HG03159 (cell line): ENCODE results near the gene PGM5.
A peak's percentile ranks its signal among the peaks of the same experiment; 100 is the strongest.

Experiments
- ATAC-seq: cut with Tn5 transposase; IDR thresholded peaks from one replicate; pipeline ENCODE4 v1.9.1; 2021; ENCODE audit warnings: mild to moderate bottlenecking, moderate library complexity; ENCODE audit not compliant: unreplicated experiment

Gene PGM5

DNA sequence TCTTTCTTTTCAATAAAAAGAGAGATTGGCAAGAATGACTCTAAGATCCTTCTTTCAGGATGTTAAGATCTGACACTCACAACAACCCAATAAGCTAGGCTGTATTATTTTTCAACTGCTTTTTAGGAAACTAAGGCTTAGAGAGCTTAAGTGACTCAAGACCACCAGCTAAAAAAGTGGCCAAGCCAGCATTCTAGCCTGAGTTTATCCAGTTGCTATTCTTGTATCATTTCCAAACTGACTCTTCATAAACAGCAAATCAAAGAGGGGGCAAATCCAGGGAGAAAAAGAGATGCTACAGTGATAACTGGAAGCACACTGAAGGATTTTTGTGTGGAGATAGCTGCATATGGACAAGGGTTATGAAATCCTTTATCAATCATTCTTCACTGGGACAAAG, 137.1 kb downstream of the PGM5 start:
- no peak for ATAC-seq

DNA sequence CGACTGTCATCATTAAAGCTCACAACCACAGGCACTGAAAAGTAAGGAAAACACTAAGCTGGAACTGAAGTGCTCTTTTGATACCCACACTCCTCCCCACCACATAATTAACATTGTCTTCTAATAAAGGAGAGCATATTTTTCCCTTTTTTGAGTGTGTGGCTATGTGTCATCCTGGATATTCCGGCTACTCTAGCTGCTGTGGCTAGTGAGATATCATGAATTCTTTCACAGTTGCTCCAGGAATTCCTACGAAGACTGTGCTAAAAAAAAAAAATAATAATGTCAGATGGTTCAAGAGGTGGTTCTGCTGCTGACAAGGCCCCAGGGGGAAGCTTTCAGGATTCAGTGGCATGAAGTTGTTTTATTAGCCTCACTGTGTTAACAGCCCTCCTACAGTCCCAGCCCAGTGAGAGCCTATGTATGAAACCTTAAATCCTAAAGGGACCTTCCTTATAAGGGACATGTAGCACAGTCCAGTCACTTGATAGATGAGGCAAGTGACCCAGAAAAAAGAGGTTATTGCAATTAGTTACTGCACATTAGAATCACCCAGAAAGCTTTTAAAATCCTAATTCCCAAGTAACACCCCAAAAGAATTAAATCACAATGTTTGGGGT, 137.7 kb downstream of the PGM5 start:
- ATAC-seq, result no peak

DNA sequence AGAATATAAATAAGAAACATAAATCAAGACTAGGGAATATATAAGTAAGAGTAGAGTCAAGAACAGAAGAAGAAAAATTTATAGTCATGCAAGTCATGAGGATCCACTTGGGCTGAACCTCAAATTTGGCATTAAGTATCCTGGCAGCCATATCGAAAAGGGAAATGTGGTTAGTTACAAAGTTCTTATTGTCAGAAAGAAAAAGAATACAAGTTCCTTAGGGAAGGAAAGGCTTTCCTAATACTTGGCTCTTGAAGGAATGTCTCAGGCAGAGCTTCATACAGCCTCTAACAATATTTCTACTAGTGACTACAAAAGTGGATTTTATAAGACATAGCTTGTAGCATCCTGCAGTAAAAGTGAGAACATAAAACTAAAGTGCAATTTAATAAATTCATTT, 138.8 kb downstream of the PGM5 start:
- ATAC-seq, result no peak

DNA sequence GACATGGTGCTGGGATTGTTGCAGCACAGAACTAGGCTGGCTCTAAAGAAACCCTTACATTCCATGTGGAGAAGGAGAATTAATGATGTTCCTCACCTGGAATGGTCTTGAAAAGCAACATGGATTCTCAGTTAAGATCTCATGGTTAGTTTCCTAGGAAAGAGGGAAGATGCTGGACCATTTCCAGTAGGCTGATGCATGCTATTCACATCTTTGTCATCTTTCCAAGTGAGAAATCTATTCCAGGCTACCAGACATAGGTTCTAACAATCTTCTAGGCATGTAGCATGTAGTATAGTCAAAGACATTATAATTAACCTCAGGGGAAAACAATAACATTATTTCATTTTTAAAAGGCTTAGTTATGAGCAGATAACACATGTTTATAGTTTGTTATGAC, 139.9 kb downstream of the PGM5 start:
- ATAC-seq, result no peak

DNA sequence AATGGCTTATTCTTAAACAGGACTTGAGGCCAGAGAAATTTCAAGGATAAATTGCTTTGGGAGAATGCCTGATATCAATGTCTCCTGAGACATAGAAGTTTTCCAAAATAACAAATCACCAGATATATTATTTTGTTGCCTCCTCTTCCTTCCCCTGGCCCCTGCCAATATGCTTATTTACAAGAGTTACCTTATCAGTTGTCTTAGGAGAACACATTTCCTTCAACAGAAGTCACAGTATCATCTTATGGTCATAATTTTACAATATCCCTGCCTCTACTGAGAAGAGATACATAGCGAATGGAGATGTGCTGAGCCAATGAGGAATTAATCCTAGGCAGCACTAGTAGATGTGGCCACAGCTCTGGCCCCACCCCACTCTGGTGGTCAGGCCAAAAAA, 141.2 kb downstream of the PGM5 start:
- no peak for ATAC-seq

DNA sequence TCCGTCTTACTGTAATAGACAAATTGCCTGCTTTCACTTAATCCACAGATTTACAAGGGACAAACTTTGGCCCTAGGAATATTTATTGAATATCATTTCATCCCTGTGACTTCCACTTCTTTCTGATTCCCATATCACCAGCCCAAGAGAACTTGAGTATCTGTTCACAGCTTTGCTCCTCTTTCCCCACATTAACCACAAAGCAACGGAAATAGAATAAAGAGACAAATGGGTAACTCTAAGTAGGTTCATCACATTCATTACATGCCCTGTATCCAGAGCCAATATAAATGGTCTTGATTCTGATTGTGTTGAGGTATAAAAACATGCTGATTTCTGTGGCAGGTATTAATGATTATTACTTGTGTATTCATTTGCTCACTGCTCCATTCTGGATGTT, 142.4 kb downstream of the PGM5 start:
- no peak for ATAC-seq

DNA sequence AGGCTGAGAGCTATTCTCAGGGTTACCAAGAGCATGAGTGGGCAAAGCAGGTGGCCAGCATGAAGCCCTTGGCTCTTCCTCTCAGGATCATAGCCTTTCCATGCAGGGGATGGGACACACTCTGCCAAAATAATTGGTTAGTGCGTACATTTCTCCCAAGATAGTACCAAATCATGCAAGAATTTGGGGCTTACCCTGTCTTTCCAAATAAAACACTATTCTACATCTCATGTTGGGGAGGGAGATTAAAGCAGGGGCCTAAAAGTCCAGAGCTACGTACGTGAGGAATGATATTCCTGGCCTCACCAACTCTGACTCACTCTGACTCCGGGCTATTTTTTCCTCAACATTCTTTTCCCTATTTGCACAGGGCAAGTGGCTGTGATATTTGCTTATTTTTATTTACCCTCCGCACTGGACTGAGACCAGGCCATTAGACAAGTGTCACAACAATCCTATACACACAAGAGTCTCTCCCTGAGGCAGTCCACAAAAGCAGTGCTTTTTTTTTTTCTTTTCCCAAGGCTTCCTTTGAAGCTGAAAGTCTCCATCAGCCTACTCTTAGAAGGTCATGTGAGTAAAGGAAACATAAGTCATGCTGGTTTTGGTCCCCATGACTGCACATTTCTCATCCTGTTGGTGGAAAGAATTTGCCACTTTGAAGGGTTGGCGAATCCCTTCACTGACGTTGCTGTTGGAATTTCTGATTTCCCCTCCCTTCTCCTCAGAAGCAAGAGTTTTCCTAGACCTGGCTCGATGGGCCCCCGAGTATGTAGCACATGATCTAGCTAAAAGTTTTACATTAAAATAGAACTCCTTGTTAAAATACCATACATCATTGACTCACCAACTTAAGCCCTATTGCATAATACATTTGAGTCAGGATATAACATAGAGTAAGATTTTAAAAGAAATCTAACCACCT, 144.3 kb downstream of the PGM5 start:
- ATAC-seq, result no peak

DNA sequence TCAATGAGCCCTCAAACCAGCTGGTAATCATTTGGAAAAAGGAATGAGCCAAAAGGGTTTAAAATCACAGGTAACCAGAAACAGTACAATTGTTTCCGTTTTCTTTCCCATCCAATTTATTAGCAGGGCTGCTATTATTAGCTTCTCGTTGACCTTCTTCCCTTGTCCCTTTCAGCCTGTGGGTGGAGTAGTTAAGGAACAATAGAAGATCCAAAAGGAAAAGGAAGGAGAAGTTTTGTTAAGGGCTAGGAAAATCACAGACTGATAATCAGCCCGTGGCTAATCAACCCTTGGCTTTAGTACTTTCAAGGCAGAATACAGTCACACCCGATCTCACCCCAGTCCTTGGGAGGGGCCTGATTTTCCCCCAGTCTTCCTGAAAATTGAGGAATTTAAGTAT, 145.9 kb downstream of the PGM5 start:
- ATAC-seq, result no peak

DNA sequence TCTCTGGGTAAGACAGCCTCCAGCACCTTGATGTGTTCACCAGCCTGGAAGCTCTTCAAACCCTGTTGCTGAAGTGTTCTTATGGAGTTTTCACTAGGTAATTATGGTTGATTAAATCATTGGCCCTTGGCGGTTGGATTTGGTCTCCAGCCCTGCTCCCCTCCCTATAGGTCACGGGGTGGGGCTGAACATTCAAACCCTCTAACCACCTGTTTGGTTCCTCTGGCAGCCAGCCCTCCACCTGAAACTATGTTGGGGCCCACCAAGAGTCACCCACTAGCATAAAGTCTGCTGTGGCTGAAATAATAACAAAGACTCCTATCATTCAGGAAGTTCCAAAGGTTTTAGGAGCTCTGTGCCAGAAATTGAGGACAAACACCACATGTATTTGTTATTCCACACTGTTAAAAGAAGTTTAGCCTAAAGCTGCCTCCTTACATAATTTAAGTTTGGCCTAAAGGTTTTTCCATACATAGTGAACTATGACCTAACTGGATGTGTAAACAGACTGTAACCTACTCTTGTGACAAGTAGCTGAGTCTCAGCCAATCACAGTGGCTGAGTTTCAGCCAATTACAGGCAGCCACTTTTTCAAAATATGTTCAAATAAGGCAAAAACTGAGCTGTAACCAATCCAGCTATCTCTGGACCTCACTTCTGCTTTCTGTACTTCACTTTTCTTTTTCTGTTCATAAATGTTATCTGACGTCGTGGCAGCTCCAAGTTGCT, 149.4 kb downstream of the PGM5 start:
- ATAC-seq, result peak; percentile 68

DNA sequence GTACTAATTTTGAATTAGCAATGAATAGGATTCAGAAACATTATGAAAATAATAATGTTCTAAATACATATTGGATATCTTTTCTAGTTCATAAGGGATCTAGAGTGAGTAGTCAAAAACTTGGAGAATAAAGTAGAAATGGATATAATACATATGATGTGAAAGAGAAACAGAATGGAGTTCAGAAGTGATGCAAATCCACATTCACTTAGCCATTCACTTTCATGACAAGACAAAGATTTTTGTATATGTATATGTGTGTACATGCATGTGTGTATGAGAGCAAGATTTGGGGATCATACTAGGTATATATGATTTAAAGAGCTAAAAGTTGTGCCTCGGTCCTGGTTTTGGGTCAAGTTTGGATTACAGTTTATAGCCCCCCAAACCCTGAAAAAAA, 150.1 kb downstream of the PGM5 start:
- ATAC-seq, result no peak

DNA sequence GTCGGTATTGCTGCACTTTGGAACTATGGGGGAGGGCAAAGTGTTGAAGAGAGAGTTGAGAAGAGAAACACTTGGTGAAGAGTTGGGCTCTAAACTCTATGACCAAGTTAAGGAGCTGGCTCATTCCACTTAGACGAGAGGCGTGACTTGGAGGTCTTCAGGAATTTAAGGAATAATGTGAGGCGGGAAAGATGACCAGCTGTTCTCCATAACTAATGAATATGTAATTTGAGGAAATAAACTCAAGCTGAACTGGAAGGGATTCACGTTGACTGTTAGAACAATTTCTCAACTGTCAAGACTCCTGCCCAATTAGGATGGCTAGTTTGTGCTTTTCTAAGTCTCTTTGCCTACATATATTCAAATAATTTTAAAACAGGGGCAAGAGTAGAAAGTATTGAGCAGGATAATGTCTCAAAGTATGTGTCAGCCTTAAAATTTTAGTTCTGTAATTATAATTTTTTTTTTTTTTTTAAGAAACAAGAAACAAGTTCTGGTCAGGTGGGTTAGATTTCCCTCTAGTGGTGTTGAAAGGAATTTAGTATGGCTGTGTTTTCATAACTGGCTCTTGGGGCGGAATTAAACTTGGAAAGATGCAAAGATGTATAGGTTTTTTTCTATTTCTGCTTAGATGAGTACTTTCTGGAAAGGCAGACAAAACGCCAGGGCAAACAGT, 150.9 kb downstream of the PGM5 start:
- no peak for ATAC-seq

DNA sequence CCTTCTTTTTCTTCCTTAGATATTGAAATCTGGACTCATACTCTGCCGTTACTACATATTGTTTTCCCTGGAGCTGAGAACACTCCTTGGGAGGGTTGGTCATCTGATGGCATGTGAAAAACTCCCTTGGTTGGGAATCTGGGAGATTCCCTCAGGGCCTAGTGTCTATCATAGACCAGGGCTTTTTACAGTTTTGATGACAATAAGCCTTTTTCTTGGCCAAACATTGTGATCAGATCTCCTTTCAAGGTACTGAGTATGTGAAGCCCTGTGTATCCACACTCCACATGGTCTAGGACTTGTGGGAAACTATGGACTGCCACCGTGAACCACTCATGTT, 151.4 kb downstream of the PGM5 start:
- ATAC-seq, result no peak

DNA sequence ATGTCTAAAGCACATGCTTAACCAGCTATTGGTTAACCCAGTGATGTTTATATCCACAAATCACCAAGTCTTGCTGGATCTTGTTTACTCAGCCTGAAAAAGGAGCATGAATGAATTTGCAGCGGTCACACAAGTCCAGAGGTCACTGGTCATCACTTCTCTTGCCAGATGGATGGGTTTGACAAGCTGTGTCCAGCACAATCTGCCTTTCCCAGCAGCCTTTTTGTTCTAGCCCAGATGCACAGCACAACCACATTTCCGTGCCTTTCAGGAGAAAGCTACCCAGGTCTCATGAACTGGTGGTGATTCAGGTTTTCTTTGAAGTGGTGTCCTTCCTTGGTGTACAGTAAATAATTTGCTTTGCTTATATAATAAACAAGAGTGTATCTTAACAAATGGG, 152.1 kb downstream of the PGM5 start:
- ATAC-seq, result no peak

DNA sequence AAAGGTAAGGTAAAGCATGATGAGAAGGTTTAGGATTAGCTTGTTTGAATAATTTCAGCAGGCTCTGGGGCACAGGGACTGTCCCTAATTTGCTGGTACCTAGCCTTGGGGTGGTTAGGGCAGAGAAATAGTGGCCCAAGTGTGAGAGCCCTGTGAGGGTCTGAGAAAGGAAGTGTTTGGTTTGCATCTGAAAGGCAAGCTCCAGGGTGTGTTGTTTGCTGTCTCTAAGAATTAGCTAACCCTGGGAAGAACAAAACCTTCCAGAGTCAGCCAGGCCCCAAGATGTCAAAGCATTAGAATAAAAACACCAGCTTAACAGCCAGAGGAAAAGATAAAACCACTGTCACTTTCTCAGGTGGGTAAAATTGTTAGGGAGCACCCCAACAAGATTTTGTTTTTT, 153.3 kb downstream of the PGM5 start:
- ATAC-seq, result no peak

DNA sequence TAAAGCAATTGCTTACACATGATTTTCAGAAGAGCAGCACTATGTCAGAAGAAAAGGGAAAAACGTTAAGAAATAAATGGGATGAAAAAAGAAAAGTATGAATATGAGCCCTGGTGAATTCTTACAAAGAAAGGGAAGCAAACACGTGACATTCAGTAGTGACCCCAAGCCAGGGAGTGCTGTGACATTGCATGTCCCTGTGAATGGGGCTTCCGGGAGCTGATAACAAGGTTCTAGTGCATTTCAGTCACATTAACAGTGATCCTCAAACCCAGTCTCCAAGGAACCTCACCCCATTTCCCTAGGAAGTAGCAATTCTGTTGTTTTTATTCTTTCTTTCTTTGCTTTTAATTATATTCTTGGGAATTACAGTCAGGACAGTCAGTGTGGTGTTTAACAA, 157.0 kb downstream of the PGM5 start:
- no peak for ATAC-seq

DNA sequence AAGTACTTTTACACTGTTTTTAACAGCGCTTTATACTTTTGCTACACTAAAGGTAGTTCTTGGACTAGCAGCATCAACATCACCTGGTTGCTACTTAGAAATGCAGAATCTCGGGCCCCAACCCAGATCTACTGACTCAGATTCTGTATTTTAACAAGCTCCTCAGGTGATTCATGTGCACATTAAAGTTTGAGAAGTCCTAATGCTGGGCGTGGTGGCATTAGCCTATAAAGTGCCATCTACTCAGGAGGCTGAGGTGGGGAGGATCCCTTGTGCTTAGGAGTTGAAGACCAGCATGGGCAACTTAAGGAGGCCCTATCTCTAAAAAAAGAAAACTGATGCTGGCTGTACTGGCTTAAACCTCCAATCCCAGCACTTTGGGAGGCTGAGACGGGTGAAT, 157.6 kb downstream of the PGM5 start:
- no peak for ATAC-seq

DNA sequence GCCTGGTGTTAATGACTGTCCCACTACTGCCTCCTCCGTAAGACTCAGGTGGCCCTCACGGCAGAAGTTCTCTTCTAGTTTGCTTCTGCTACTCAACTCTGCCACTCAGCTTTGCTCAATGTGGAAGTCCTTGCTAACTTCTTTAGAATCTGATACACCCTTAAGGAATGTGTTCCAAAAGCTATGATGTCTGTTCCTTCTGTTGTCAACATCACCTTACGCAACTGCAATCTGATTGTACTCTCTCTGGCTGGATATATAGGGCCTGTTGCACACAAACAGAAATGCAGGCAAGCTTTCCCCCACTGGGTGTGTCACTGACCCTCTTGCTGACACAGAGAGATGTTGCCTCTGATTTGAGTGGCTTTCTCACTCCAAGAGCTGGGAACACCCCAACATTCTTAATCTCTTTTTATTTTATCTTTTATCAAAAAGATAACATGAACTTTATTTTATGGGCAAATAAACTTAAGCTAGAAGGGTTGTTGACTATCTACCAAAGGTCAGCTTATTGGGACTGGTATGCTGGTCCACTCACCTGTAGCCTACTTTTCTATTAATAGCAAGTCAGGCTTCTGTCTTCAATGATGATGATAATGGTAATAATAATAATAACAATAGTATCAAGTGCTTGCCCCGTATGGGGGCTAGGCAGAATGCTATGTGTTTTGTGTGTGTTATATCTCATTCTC, 159.1 kb downstream of the PGM5 start:
- ATAC-seq, result no peak

DNA sequence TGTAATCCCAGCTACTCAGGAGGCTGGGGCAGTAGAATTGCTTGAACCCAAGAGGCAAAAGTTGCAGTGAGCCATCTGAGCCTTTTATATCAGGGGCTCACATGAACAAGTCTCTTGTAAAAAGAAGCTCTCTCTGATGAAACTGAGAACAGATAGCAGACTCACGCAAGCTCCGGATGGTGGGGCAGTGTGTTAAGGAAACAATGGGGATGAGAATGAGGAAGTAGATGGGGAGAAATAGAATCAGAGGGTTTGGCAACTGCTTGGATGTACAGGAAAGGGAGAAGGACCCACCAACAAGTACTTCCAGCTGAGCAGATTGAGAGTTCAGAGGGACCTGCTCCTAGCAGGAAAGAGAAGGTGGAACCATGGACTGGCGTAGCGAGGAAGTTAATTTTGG, 165.7 kb downstream of the PGM5 start:
- no peak for ATAC-seq

DNA sequence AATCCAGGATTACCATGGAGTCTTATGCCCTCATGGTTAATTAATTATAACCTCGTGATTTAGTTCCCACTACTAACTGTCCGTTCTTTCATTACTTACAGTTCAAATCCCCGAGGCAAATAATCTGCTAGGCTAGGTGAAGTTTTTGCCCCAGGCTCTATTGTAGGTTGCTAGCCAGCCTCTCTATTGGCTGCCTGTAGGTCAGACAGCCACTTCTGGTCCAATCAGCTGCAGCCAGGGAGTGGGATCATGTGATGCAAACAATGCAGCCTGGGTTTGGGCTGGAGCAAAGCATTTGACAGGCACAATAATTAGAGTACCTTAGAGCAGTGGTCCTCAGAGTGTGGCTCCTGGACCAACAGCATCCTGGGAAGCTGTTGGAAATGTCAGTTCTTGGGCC, 166.5 kb downstream of the PGM5 start:
- ATAC-seq, result no peak

DNA sequence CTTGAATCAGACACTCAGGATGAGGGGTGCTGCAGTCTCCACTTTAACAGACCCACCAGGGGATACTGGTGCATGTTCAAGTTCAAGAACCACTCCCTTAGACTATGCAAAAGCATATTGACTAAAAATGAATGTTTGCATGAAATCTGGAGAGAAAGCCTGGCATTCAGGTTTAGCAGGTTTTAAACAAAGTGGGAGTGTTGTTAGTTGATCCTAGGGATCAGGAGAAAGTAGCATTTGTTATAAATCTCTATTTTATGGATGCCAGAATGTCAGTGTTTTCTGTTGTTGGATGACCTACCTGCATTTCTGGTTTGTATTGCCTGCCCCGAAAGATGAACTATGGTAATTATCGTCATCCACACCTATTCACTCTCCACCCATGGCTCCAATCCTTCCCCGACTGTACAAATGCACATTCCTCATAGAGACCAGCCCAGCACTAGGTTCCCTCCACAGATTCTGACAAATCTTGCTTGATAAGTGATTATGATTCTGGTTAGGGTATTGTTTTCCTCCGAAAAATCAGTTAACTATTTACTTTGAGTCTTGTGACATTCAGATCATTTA, 167.0 kb downstream of the PGM5 start:
- ATAC-seq, result no peak

DNA sequence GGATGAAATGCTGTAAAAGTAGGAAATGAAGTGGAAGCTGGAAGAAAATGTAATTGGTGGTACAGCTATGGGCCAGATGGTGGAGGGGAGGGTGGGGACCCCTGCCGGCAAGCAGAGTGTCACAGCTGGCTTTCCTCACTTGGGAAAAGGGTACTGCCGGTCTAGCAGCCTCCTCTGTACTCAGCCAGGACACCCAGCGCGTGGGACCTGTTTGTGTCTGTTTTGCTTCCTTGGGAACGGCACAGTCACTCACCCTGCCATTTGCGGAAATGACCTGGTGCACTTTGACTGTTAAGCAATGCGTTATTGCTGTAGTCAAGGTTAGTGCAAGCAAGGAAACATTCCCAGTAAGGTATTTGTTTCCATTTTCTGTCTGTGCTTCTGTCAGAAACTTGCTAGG, 174.2 kb downstream of the PGM5 start:
- no peak for ATAC-seq
